IMR-90 (cell line): Measurements from ENCODE around the gene LAMA2. TPM values are rescaled to one million over a fixed set of nuclear protein-coding genes. Genes with fewer than 3 reads are reported as not detected.

Source experiments
- ATAC-seq: fragments of 200-7000 bp; cut with Tn5 transposase; 2 replicates; pipeline ENCODE4 v1.9.1; 2020; ENCODE audit warnings: low read depth, mild to moderate bottlenecking, moderate library complexity
- BruUV-seq: library from RNA; stranded (reverse); fragments of 400-500 nt; replicated peaks from 2 replicates; lab custom pipeline; 2021; lab: Mats Ljungman, UMichigan
- CTCF ChIA-PET: fragments of 300-600 bp; formaldehyde crosslinking; extraction: SDS; loops from one replicate; lab custom pipeline; 2021; ENCODE audit warnings: antibody characterized with exemption; lab: Yijun Ruan, JAX
- POLR2A ChIA-PET: fragments of 300-600 bp; sonication (Branson Sonifier 250); formaldehyde crosslinking; loops from one replicate; lab custom pipeline; 2022; ENCODE audit warnings: antibody characterized with exemption; ENCODE audit not compliant: unreplicated experiment; lab: Charles Lee
- DNase-seq: peaks from one replicate; pipeline ENCODE4 v3.0.0; 2013
- H2AFZ ChIP-seq: replicated peaks from 2 replicates; pipeline ENCODE3; 2013; ENCODE audit warnings: low read length, mild to moderate bottlenecking; ENCODE audit not compliant: poor library complexity
- H2AK5ac ChIP-seq: 2 replicates; pipeline ENCODE4 v1.6.1; 2013; ENCODE audit warnings: low read depth, low read length, inconsistent platforms
- H2AK9ac ChIP-seq: replicated peaks from 2 replicates; pipeline ENCODE3; 2013; ENCODE audit warnings: mild to moderate bottlenecking, low read depth, low read length, moderate library complexity; ENCODE audit not compliant: poor library complexity
- H2BK120ac ChIP-seq: 2 replicates; pipeline ENCODE4 v1.6.1; 2013; ENCODE audit warnings: low read depth, low read length, inconsistent platforms
- H2BK15ac ChIP-seq: 3 replicates; pipeline ENCODE4 v1.6.1; 2013; ENCODE audit warnings: low read depth, low read length, inconsistent platforms
- H2BK20ac ChIP-seq: 2 replicates; pipeline ENCODE4 v1.6.1; 2013; ENCODE audit warnings: low read depth, mild to moderate bottlenecking, inconsistent platforms, low read length, moderate library complexity
- H2BK5ac ChIP-seq: 2 replicates; pipeline ENCODE4 v1.6.1; 2013; ENCODE audit warnings: mild to moderate bottlenecking, low read depth, low read length, inconsistent platforms; ENCODE audit not compliant: poor library complexity, severe bottlenecking
- H3K14ac ChIP-seq: replicated peaks from 2 replicates; pipeline ENCODE4 v1.6.1; 2013; ENCODE audit warnings: low read depth, low read length, inconsistent platforms
- H3K18ac ChIP-seq: 2 replicates; pipeline ENCODE4 v1.6.1; 2013; ENCODE audit warnings: low read depth, low read length, control low read depth
- H3K23ac ChIP-seq: 2 replicates; pipeline ENCODE4 v1.6.1; 2013; ENCODE audit warnings: low read depth, low read length, inconsistent platforms
- H3K27ac ChIP-seq: 2 replicates; pipeline ENCODE4 v1.5.1; 2013; ENCODE audit warnings: mild to moderate bottlenecking, control low read depth, low read length; ENCODE audit not compliant: insufficient read depth
- H3K27me3 ChIP-seq: 2 replicates; pipeline ENCODE4 v1.6.1; 2013; ENCODE audit warnings: low read length; ENCODE audit not compliant: control insufficient read depth, insufficient read depth
- H3K36me3 ChIP-seq: 2 replicates; pipeline ENCODE4 v1.6.1; 2013; ENCODE audit warnings: low read length, mixed read lengths; ENCODE audit not compliant: control insufficient read depth, insufficient read depth
- H3K4ac ChIP-seq: 2 replicates; pipeline ENCODE4 v1.6.1; 2013; ENCODE audit warnings: low read depth, low read length, inconsistent platforms
- H3K4me1 ChIP-seq: 2 replicates; pipeline ENCODE4 v1.6.1; 2013; ENCODE audit warnings: low read length, mixed read lengths; ENCODE audit not compliant: control insufficient read depth, insufficient read depth
- H3K4me2 ChIP-seq: 2 replicates; pipeline ENCODE4 v1.6.1; 2013; ENCODE audit warnings: low read depth, mild to moderate bottlenecking, control low read depth, low read length, moderate library complexity
- H3K4me3 ChIP-seq: 2 replicates; pipeline ENCODE4 v1.5.1; 2013; ENCODE audit warnings: low read depth, mild to moderate bottlenecking, control low read depth, low read length, moderate library complexity; ENCODE audit not compliant: insufficient read depth
- H3K56ac ChIP-seq: 2 replicates; pipeline ENCODE4 v1.6.1; 2013; ENCODE audit warnings: low read length, inconsistent platforms; ENCODE audit not compliant: insufficient read depth; ENCODE audit errors: extremely low read depth
- H3K79me1 ChIP-seq, 2 experiments: 2 replicates each; pipeline ENCODE4 v1.6.1; 2013; ENCODE audit warnings: low read length in 2 of 2, inconsistent platforms in 1 of 2, low read depth in 1 of 2
- H3K9ac ChIP-seq: 2 replicates; pipeline ENCODE4 v1.6.1; 2013; ENCODE audit warnings: low read depth, low read length, control low read depth
- H3K9me1 ChIP-seq: 2 replicates; pipeline ENCODE4 v1.6.1; 2013; ENCODE audit warnings: low read length, inconsistent platforms; ENCODE audit not compliant: insufficient read depth
- H3K9me3 ChIP-seq: 2 replicates; pipeline ENCODE4 v1.6.1; 2013; ENCODE audit warnings: low read length; ENCODE audit not compliant: control insufficient read depth, insufficient read depth
- H4K20me1 ChIP-seq: 2 replicates; pipeline ENCODE4 v1.6.1; 2013; ENCODE audit warnings: low read length, inconsistent platforms; ENCODE audit not compliant: insufficient read depth
- H4K5ac ChIP-seq: 2 replicates; pipeline ENCODE4 v1.6.1; 2013; ENCODE audit warnings: mild to moderate bottlenecking, low read depth, low read length, control low read depth
- H4K8ac ChIP-seq, 2 experiments: 2 replicates each; pipeline ENCODE4 v1.6.1; 2013; ENCODE audit warnings: low read depth in 2 of 2, low read length in 2 of 2, control low read depth in 1 of 2, inconsistent platforms in 1 of 2
- H4K91ac ChIP-seq: 2 replicates; pipeline ENCODE4 v1.6.1; 2013; ENCODE audit warnings: low read depth, low read length, inconsistent platforms; ENCODE audit not compliant: insufficient read depth
- BHLHE40 ChIP-seq: fragments of 150-350 bp; IDR thresholded peaks from 2 replicates; pipeline ENCODE4 v1.6.1; 2016; ENCODE audit warnings: mild to moderate bottlenecking, low read depth, low read length
- CEBPB ChIP-seq: IDR thresholded peaks from 2 replicates; pipeline ENCODE4 v1.6.1; 2012; ENCODE audit warnings: low read depth, low read length, improper control_type of control experiment
- CTCF ChIP-seq: conservative IDR thresholded peaks from 2 replicates; pipeline ENCODE4 v1.5.1; 2012; ENCODE audit warnings: mild to moderate bottlenecking, low read depth, low read length, improper control_type of control experiment
- ELK1 ChIP-seq: fragments of 150-350 bp; IDR thresholded peaks from 2 replicates; pipeline ENCODE4 v1.6.1; 2016; ENCODE audit warnings: low read depth, mild to moderate bottlenecking, low read length, moderate library complexity, borderline replicate concordance
- FOS ChIP-seq: fragments of 150-350 bp; IDR thresholded peaks from 2 replicates; pipeline ENCODE4 v1.6.1; 2016; ENCODE audit warnings: low read depth, low read length
- MAFK ChIP-seq: IDR thresholded peaks from 2 replicates; pipeline ENCODE4 v1.6.1; 2012; ENCODE audit warnings: low read depth, low read length, improper control_type of control experiment
- MAZ ChIP-seq: IDR thresholded peaks from 2 replicates; pipeline ENCODE4 v1.6.1; 2012; ENCODE audit warnings: low read depth, mild to moderate bottlenecking, low read length, improper control_type of control experiment, moderate library complexity, borderline replicate concordance
- MXI1 ChIP-seq: IDR thresholded peaks from 2 replicates; pipeline ENCODE4 v1.6.1; 2012; ENCODE audit warnings: low read depth, mild to moderate bottlenecking, low read length, moderate library complexity, borderline replicate concordance
- NFE2L2 ChIP-seq: fragments of 150-350 bp; IDR thresholded peaks from 2 replicates; pipeline ENCODE4 v1.6.1; 2016; ENCODE audit warnings: low read depth, mild to moderate bottlenecking, low read length
- POLR2A ChIP-seq: IDR thresholded peaks from 2 replicates; pipeline ENCODE4 v1.6.1; 2012; ENCODE audit warnings: mild to moderate bottlenecking, low read depth, low read length
- RCOR1 ChIP-seq: IDR thresholded peaks from 2 replicates; pipeline ENCODE4 v1.6.1; 2012; ENCODE audit warnings: mild to moderate bottlenecking, low read length, improper control_type of control experiment; ENCODE audit not compliant: insufficient replicate concordance
- SMC3 ChIP-seq: fragments of 150-350 bp; IDR thresholded peaks from 2 replicates; pipeline ENCODE4 v1.6.1; 2016; ENCODE audit warnings: low read depth, mild to moderate bottlenecking, antibody characterized with exemption, low read length, moderate library complexity
- USF2 ChIP-seq: fragments of 150-350 bp; IDR thresholded peaks from 2 replicates; pipeline ENCODE4 v1.6.1; 2017; ENCODE audit warnings: mild to moderate bottlenecking, antibody characterized with exemption, low read length, low read depth
- WGBS, 2 experiments: methylation state at CpG; one replicate each; pipeline versions ENCODE4 v1.1.5 to v1.1.7; 2013; ENCODE audit warnings: missing lambda C conversion rate in 2 of 2; ENCODE audit not compliant: insufficient read length in 1 of 2; ENCODE audit errors: extremely low coverage in 2 of 2; 5-methylcytosine and 5-hydroxymethylcytosine counted together
- dilution Hi-C: fragments of 300-500 bp; cut with HindIII; formaldehyde crosslinking; loops from one replicate; pipeline ENCODE4 v1.14.3; 2018; ENCODE audit warnings: low sequenced_read_pairs; ENCODE audit not compliant: unreplicated experiment
- in situ Hi-C: fragments of 300-500 bp; cut with MboI; formaldehyde crosslinking; loops from 3 replicates; pipeline ENCODE4 v1.14.3; 2019; ENCODE audit warnings: low sequenced_read_pairs, inconsistent platforms, mixed read lengths
- intact Hi-C: fragments of 100-400 bp; cut with micrococcal nuclease; formaldehyde crosslinking; loops from 2 replicates; pipeline ENCODE4 v1.10.0; 2022
- polyA plus RNA-seq, 3 experiments: library from polyadenylated mRNA; depleted of rRNA; stranded (reverse); fragments of >200 nt; gene quantifications; 2 replicates each; pipeline ENCODE4 v1.2.3, GENCODE V29; 2012; ENCODE audit warnings: low replicate concordance in 1 of 3
- total RNA-seq: library from RNA; depleted of rRNA; stranded (reverse); fragments of >200 nt; gene quantifications from 2 replicates; pipeline ENCODE4 v1.2.3, GENCODE V29; 2012

Gene LAMA2
- total and polyA plus RNA-seq, 2 of the 4 experiments (the other 2 are of a cell fraction) = 9.9 to 13.3 TPM

- in situ Hi-C loops = no loop called here
- POLR2A ChIA-PET = no interaction called here
- no peaks in the 10 kb centered on the region for H4K20me1 ChIP-seq
Observed at GRCh38 chr6:129276461-129276860, 393.5 kb downstream of the LAMA2 start.

More at GRCh38 chr6:129276461-129276860, 393.5 kb downstream of the LAMA2 start:
- WGBS, 2 experiments = no CpG with 5 or more reads among the region's 1 CpG
- no peak overlapping the region for H3K56ac ChIP-seq
- dilution Hi-C loops (no loop called here), intact Hi-C loops (no loop called here)
- no peak overlapping the region for H4K91ac ChIP-seq
- no peak overlapping the region for H3K4ac ChIP-seq
- no peak overlapping the region for H2BK20ac ChIP-seq
- CTCF ChIA-PET = no interaction called here
- H3K27ac ChIP-seq = no peak overlapping the region
- TF ChIP-seq CTCF = no peak
- no peak for TF ChIP-seq MXI1
- TF ChIP-seq MAZ = no peak
- no peak for TF ChIP-seq RCOR1
- no peak for TF ChIP-seq FOS
- no peak for TF ChIP-seq POLR2A
- TF ChIP-seq NFE2L2 = no peak
- no peak for TF ChIP-seq BHLHE40
- TF ChIP-seq USF2 = no peak
- no peak for TF ChIP-seq MAFK
- no peak for TF ChIP-seq CEBPB
- no peak for TF ChIP-seq ELK1
- no peak for TF ChIP-seq SMC3
- H4K8ac ChIP-seq = no peak overlapping the region
- no peak overlapping the region for H3K9ac ChIP-seq
- H3K36me3 ChIP-seq = no peaks in the 10 kb centered on the region
- no peaks in the 10 kb centered on the region for H3K79me1 ChIP-seq
- no peaks in the 10 kb centered on the region for H3K27me3 ChIP-seq
- no peaks in the 10 kb centered on the region for H3K9me3 ChIP-seq
- no peak overlapping the region for H2BK120ac ChIP-seq
- H3K23ac ChIP-seq = no peak overlapping the region
- no peak overlapping the region for H2AK9ac ChIP-seq
- no peak overlapping the region for H2BK15ac ChIP-seq
- no peak overlapping the region for H2BK5ac ChIP-seq
- H2AFZ ChIP-seq = no peak overlapping the region
- ATAC-seq (no peak), DNase-seq (no peak)
- 0 out of 2 replicates have a peak, but pooled peaks cover 2% of the 10 kb centered on the region for H3K4me1 ChIP-seq
- no peak overlapping the region for H2AK5ac ChIP-seq
- BruUV-seq = no TSS peak
- H3K4me3 ChIP-seq = no peak overlapping the region
- H3K14ac ChIP-seq = no peak overlapping the region
- H4K5ac ChIP-seq = no peak overlapping the region
- H3K4me2 ChIP-seq = no peak overlapping the region
- H3K18ac ChIP-seq = no peak overlapping the region
- H3K9me1 ChIP-seq = no peaks in the 10 kb centered on the region
